ENCODE measurements around the gene GSE1.

The GSE1 gene

DNA sequence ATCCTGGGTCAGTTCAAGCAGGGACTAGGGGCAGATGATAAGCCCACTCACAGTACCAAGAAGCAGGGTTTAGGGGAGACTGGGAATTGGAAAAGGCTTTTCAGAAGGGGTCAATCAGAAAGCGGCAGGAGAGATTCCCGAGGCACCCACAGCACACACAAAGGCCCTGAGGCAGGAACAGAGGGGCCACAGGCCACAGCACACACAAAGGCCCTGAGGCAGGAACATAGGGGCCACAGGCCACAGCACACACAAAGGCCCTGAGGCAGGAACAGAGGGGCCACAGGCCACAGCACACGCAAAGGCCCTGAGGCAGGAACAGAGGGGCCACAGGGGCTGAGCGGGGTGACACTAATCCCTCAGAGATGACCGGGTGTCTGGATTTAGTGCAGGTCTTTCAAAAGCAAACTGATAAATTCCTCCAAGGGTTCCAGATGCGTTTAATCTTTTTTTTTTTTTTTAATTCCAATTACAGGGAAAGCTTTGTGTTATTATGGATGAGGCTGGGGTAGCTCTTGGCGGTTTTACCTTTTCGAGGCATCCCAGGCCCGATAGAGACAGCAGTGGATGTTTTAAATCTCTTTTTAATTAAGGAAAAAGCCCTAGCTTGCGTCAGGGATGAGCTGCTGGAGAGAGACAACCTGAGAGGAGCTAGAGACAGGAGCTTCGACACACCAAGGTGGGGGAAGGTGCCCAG, 106.6 kb downstream of the GSE1 start:
- peak; percentile 98 for TF ChIP-seq ZNF623 (tag by site-specific recombination; IDR thresholded peaks at IDR 0.05)
- no peak for TF ChIP-seq ZNF777 (tag by site-specific recombination; IDR thresholded peaks at IDR 0.05; ENCODE audit: borderline replicate concordance)
- TF ChIP-seq, protein P1, sequence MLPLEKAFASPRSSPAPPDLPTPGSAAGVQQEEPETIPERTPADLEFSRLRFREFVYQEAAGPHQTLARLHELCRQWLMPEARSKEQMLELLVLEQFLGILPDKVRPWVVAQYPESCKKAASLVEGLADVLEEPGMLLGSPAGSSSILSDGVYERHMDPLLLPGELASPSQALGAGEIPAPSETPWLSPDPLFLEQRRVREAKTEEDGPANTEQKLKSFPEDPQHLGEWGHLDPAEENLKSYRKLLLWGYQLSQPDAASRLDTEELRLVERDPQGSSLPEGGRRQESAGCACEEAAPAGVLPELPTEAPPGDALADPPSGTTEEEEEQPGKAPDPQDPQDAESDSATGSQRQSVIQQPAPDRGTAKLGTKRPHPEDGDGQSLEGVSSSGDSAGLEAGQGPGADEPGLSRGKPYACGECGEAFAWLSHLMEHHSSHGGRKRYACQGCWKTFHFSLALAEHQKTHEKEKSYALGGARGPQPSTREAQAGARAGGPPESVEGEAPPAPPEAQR (tag by site-specific recombination; IDR thresholded peaks at IDR 0.05): no peak
- no peak for TF ChIP-seq ZNF311 (tag by site-specific recombination; IDR thresholded peaks at IDR 0.05; ENCODE audit: borderline replicate concordance)
- no peaks in the 10 kb centered on the region for H3K36me3 ChIP-seq (ENCODE audit: control insufficient read depth in 2 of 2, insufficient read depth in 1 of 2, low read length in 2 of 2)
- H3K9me3 ChIP-seq (ENCODE audit: control insufficient read depth, insufficient read depth, low read depth, low read length): no peaks in the 10 kb centered on the region
- ChIA-PET POLR2A (interaction anchor here (0.7 kb wide), 1 partner anchor 517 kb away, joined by 3 read pairs; no protein-coding TSS in a partner anchor), CTCF (interaction anchor here (0.7 to 5.5 kb wide), 12 partner anchors 9 to 381 kb away, joined by 3 to 87 read pairs (median 6); no protein-coding TSS in a partner anchor)
- no peak overlapping the region for H3K27ac ChIP-seq (ENCODE audit: extremely low read depth, low read depth, low read length)
- no peaks in the 10 kb centered on the region for H3K4me1 ChIP-seq (ENCODE audit: control insufficient read depth, insufficient read depth, low read length)
- no peak overlapping the region for H3K4me3 ChIP-seq (ENCODE audit: low read depth, low read length)

DNA sequence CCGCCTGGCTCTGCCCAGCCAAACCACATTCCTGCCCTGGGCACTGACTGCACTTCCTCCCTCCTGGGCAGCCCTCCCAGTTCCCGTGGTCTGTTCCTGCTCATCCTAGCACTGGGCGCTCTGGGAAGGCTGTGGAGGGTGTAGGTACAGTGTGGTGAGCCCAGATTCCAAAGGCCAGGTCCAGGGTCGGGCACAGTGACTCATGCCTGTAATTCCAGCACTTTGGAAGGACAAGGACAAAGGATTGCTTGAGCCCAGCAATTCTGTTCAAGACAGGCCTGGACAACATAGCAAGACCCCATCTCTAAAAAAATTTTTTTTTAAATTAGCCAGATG, 107.1 kb downstream of the GSE1 start:
- H3K36me3 ChIP-seq (ENCODE audit: control insufficient read depth in 2 of 2, insufficient read depth in 1 of 2, low read length in 2 of 2): no peaks in the 10 kb centered on the region
- no peaks in the 10 kb centered on the region for H3K4me1 ChIP-seq (ENCODE audit: control insufficient read depth, insufficient read depth, low read length)
- H3K9me3 ChIP-seq (ENCODE audit: control insufficient read depth, insufficient read depth, low read depth, low read length): no peaks in the 10 kb centered on the region
- POLR2A ChIA-PET: interaction anchor here (0.7 kb wide), 1 partner anchor 518 kb away, joined by 3 read pairs; no protein-coding TSS in a partner anchor
- no peak overlapping the region for H3K4me3 ChIP-seq (ENCODE audit: low read depth, low read length)
- CTCF ChIA-PET: interaction anchor here (0.7 to 5.5 kb wide), 6 partner anchors 9 to 381 kb away, joined by 3 to 87 read pairs (median 3); no protein-coding TSS in a partner anchor
- TF ChIP-seq, protein P2, sequence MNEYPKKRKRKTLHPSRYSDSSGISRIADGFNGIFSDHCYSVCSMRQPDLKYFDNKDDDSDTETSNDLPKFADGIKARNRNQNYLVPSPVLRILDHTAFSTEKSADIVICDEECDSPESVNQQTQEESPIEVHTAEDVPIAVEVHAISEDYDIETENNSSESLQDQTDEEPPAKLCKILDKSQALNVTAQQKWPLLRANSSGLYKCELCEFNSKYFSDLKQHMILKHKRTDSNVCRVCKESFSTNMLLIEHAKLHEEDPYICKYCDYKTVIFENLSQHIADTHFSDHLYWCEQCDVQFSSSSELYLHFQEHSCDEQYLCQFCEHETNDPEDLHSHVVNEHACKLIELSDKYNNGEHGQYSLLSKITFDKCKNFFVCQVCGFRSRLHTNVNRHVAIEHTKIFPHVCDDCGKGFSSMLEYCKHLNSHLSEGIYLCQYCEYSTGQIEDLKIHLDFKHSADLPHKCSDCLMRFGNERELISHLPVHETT (tag by site-specific recombination; IDR thresholded peaks at IDR 0.05): no peak
- TF ChIP-seq ZNF121 (tag by site-specific recombination; IDR thresholded peaks at IDR 0.05) (peak; percentile 77), ZNF707 (tag by site-specific recombination; IDR thresholded peaks at IDR 0.05) (no peak)
- no peak overlapping the region for H3K27ac ChIP-seq (ENCODE audit: extremely low read depth, low read depth, low read length)

DNA sequence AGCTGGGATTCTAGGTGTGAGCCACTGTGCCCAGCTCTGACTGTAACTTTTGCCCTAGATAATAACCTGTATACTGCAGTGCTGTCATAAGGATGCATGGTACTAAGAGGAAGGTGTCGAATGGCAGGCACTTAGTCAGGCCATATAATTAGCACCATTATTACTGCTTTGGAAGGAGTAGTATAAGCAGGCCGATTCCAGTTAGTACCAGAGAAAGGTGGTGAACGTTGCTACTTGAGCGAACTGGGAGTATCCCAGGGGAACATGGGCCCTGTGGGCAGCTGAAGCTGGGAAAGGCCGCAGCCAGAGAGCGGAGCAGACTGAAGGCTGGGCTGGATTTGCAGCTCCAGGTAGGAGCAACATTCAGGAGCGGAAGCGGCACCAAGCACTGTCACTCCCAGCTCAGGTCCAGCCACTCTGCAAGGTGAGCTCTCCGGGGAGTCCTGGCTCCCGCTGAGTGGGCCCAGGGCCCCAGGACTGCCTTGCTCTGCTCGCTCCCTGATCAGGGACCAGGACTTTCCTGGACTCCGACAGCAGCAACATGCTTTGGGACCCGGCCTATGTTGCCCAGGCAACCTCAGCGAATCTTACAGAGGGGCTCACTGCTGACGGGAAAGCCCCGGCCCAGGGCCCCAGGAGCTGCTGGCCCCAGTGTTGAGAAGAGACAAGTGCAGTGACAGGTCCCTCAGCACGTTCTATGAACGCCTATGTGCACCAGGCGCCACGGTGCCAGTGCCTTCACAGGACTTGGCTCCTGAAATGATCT, 109.2 kb downstream of the GSE1 start:
- POLR2A ChIA-PET: interaction anchor here (0.7 kb wide), 1 partner anchor 8 kb away, joined by 5 read pairs; no protein-coding TSS in a partner anchor
- Histone ChIP-seq H3K4me3 (ENCODE audit: low read depth, low read length) (no peak overlapping the region), H3K27ac (ENCODE audit: extremely low read depth, low read depth, low read length) (no peak overlapping the region), H3K4me1 (ENCODE audit: control insufficient read depth, insufficient read depth, low read length) (no peaks in the 10 kb centered on the region), H3K36me3 (ENCODE audit: control insufficient read depth in 2 of 2, insufficient read depth in 1 of 2, low read length in 2 of 2) (no peaks in the 10 kb centered on the region), H3K9me3 (ENCODE audit: control insufficient read depth, insufficient read depth, low read depth, low read length) (no peaks in the 10 kb centered on the region)
- peak; percentile 95 for TF ChIP-seq SP7 (tag by site-specific recombination; IDR thresholded peaks at IDR 0.05)
- no peak for TF ChIP-seq ZNF571 (tag by site-specific recombination; IDR thresholded peaks at IDR 0.05)
- peak; percentile 46; the same call in 1 of the 2 replicates for TF ChIP-seq OSR2 (tag by site-specific recombination; IDR thresholded peaks at IDR 0.05)
- peak; percentile 51; the same call in 1 of the 2 replicates for TF ChIP-seq ZNF600 (tag by site-specific recombination; IDR thresholded peaks at IDR 0.05)
- CTCF ChIA-PET: interaction anchor here (1.4 kb wide), 1 partner anchor 447 kb away, joined by 3 read pairs; no protein-coding TSS in a partner anchor

DNA sequence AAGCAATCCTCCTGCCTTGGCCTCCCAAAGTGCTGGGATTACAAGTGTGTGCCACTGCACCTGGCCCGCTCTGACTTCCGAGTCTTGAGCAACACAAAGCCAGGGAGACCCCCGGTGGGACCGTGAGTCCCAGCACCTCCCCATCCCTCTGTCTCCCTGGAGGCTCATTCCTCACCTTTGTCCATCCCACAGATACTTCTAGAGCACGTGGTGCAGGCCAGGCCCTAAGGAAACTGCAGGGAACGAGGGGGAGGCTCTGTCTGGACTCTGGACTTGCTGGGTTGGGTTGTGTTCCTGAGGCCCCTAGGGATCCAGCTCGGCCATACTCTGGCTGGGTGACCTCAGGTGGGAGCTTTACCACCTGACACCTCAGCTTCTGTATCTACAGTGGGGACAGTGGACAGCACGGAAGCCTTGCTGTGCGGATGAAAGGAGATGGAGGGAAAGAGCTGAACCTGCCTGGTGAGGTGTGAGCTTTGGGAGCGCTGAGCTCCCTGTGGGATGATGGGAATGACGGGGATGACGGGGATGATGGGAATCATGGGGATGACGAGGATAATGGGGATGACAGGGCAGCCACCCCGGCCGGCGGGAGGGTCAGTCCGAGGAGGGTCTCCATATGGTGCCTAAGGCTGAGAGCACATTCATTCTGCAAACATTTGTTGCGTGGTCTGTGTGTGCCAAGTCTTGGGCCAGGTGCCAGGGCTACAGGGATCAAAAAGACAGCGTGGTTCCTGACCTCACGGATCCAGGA, 111.2 kb downstream of the GSE1 start:
- POLR2A ChIA-PET: no interaction called here
- Histone ChIP-seq H3K9me3 (ENCODE audit: control insufficient read depth, insufficient read depth, low read depth, low read length) (no peaks in the 10 kb centered on the region), H3K27ac (ENCODE audit: extremely low read depth, low read depth, low read length) (no peak overlapping the region), H3K36me3 (ENCODE audit: control insufficient read depth in 2 of 2, insufficient read depth in 1 of 2, low read length in 2 of 2) (no peaks in the 10 kb centered on the region), H3K4me1 (ENCODE audit: control insufficient read depth, insufficient read depth, low read length) (no peaks in the 10 kb centered on the region), H3K4me3 (ENCODE audit: low read depth, low read length) (no peak overlapping the region)
- TF ChIP-seq ZXDB (tag by site-specific recombination; IDR thresholded peaks at IDR 0.05) (no peak), SP2 (tag by site-specific recombination; IDR thresholded peaks at IDR 0.05) (no peak), ZNF555 (tag by site-specific recombination; conservative IDR thresholded peaks at IDR 0.05) (no peak), ZNF155 (tag by site-specific recombination; IDR thresholded peaks at IDR 0.05) (no peak)
- TF ChIP-seq, protein P3, sequence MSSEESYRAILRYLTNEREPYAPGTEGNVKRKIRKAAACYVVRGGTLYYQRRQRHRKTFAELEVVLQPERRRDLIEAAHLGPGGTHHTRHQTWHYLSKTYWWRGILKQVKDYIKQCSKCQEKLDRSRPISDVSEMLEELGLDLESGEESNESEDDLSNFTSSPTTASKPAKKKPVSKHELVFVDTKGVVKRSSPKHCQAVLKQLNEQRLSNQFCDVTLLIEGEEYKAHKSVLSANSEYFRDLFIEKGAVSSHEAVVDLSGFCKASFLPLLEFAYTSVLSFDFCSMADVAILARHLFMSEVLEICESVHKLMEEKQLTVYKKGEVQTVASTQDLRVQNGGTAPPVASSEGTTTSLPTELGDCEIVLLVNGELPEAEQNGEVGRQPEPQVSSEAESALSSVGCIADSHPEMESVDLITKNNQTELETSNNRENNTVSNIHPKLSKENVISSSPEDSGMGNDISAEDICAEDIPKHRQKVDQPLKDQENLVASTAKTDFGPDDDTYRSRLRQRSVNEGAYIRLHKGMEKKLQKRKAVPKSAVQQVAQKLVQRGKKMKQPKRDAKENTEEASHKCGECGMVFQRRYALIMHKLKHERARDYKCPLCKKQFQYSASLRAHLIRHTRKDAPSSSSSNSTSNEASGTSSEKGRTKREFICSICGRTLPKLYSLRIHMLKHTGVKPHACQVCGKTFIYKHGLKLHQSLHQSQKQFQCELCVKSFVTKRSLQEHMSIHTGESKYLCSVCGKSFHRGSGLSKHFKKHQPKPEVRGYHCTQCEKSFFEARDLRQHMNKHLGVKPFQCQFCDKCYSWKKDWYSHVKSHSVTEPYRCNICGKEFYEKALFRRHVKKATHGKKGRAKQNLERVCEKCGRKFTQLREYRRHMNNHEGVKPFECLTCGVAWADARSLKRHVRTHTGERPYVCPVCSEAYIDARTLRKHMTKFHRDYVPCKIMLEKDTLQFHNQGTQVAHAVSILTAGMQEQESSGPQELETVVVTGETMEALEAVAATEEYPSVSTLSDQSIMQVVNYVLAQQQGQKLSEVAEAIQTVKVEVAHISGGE (tag by site-specific recombination; conservative IDR thresholded peaks at IDR 0.05; ENCODE audit: low read depth): no peak
- CTCF ChIA-PET: interaction anchor here (0.6 to 0.7 kb wide), 3 partner anchors 13 to 377 kb away, joined by 3 to 11 read pairs (median 3); no protein-coding TSS in a partner anchor
